GM19193 (cell line): ENCODE measurements around the gene IFNL3.
"Not testable (repeated sequence)": the region's sequence is repeated elsewhere in the genome, so short reads cannot be mapped to it uniquely, and the experiment has no call there.

ENCODE experiments used
- POLR2A ChIP-seq: IDR thresholded peaks from 4 replicates; pipeline ENCODE4 v1.6.1; 2011; ENCODE audit not compliant: insufficient read depth, insufficient read length; ENCODE audit errors: extremely low read depth

IFNL3 gene

GRCh38 chr19:39244410-39245100 lies at the start of gene IFNL3:
IFNL3 (minus strand) TSS chr19:39245006; CDS start chr19:39244967, 39 bp downstream.
- not testable (repeated sequence) for TF ChIP-seq POLR2A

GRCh38 chr19:39293394-39293793 lies 48.6 kb upstream of the IFNL3 start:
- no peak for TF ChIP-seq POLR2A

GRCh38 chr19:39284032-39284431 lies 39.2 kb upstream of the IFNL3 start:
- no peak for TF ChIP-seq POLR2A

GRCh38 chr19:39282021-39282420 lies 37.2 kb upstream of the IFNL3 start:
- no peak for TF ChIP-seq POLR2A

DNA sequence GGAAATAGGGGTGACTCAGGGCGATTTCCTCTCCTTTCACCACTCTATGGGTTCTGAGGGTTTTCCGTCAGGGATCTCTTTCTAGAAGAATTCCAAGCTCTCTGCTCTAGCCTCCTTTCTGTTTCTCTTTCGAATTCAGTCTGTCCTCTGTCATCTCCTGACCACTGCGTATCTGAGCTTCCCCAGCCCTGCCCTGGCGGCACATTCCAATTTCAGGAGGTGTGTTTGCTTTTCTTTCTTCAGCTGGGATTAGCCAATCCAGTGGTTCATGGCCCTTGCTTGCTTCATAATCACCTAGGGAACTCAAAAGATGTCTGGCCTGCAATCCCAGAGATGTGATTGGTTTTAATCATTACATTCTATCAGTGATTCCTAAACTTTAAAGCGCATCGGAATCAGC lies 32.8 kb upstream of the IFNL3 start:
- no peak for TF ChIP-seq POLR2A

DNA sequence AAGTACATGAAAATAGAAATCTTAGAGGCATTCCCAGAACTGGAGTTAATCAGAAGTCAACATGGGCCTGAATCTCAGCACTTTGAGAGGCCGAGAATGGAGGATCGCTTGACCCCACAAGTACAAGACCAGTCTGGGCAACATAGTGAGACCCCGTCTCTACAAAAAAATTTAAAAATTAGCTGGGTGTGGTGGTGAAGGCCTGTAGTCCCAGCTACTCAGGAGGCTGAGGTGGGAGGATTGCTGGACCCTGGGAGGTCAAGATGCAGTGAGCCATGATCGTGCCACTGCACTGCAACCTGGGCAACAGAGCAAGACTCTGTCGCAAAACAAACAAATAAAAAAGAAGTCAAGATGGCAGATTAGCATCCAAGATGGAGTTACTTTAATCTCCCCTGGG lies 31.9 kb upstream of the IFNL3 start:
- TF ChIP-seq POLR2A = no peak

- TF ChIP-seq POLR2A = no peak
Measured at GRCh38 chr19:39275578-39275977, 30.8 kb upstream of the IFNL3 start.

DNA sequence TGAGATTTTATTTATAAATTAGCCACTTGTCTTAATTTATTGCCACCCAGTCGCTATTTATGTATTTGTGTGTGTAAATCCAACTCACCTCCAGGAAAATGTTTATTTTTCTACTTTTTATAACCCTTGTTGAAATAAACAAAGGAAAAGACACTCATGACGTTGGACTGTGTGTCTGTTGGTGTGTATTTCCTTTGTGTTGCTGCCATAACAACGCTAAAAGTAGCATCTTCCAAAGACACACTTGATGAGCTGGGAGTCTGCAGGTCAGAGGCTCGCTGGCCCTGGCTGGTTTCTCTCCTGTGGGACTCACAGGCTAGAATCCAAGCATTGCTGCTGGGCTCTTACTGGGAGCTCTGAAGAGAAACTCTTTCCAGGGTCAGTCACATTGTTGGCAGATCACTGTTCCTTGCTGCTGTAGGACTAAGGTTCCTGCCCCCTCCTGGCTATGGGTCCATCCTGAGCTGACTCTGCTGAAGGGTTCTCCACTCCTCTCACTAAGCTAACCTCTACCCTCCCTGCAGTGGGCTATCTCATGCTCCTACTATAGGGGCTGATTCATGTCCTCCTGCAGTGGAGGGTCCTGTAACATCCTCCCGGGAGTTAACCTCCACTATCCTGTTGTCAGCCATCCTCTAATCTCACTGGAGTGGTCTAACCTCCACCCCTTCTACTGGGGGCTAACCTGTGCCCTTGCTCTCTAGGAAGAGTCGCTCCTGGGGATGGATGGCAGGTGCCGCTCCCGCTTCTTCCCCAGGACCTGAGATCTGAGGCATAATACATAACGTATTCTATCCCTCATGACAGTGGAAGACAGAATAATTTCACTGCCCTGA lies 25.4 kb upstream of the IFNL3 start:
- TF ChIP-seq POLR2A = no peak

GRCh38 chr19:39268085-39268484 lies 23.3 kb upstream of the IFNL3 start, which contains the start of gene IFNL2:
IFNL2 (plus strand) TSS chr19:39268396; CDS start chr19:39268569, 173 bp downstream.
- not testable (repeated sequence) for TF ChIP-seq POLR2A

DNA sequence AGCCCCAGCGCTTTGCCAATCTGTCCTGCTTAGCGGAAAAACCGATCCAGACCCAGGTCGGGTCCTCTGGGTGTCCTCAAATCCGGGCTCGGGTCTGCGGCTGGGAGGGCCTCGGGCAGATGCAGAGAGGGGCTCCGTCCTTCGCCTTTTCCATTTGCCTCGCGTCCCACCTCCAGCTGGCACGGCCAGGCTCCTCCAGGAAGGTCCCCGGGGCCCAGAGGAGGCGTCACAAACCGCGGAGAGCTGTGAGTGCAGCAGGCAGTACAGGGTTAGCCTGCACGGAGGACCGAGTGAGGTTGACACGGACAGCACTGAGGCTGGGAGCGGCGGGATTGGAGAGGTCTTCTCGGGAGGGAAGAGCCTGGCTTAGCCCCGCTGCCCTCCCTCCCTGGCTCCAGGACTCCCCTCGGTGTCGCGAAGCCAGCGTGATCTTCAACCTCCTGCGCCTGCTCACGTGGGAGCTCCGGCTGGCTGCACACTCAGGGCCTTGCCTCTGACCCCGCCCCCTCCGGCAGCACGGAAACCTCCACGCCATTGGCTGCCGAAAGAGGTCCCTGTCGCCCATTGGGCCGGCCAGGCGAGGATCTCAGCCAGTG lies 20.6 kb upstream of the IFNL3 start:
- TF ChIP-seq POLR2A = no peak

DNA sequence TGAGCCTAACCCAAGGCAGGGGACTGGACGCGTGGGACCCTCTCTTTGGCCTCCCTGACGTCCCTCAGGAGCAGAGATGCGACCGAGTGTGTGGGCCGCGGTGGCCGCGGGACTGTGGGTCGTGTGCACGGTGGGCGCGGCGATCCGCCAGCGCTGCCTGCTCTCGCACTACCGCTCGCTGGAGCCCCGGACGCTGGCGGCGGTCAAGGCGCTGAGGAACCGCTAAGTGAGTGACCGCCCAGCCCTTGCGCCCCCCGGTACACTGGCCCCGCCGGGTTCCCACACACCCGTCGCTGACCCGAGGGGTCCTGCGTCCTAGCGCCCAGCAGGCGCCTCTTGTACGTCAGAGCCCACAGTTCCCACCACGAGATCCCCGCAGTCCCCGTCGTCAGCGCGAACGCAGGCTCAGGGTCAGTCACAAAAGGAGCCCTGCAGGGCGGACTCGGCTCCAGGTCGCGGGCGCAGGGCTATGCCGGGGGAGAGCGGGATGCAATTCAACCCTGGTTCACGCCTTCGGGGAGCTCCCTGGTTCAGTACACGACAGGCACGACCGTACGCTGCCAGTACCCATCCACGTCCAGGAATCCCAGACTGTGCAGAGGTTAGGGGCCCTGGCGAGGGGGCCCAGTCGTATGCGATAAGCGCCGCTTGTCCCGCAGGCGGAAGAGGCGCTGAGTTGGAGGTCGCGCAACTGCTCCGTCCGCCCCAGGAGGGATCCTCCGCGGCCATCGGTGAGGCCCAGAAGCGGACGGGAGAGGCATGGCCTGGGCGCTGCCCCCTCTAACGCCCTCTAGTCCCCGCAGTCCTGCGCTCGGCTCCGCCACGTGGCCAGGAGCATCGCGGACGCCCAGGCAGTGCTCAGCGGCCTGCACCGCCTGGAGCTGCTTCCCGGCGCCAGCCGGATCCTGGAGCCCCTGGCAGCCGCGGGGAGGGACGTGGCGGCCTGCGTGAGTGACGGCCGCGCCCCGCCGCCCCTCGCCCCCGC lies 19.8 kb upstream of the IFNL3 start:
- TF ChIP-seq POLR2A = no peak

GRCh38 chr19:39263912-39264305 lies 19.1 kb upstream of the IFNL3 start:
- TF ChIP-seq POLR2A = no peak

DNA sequence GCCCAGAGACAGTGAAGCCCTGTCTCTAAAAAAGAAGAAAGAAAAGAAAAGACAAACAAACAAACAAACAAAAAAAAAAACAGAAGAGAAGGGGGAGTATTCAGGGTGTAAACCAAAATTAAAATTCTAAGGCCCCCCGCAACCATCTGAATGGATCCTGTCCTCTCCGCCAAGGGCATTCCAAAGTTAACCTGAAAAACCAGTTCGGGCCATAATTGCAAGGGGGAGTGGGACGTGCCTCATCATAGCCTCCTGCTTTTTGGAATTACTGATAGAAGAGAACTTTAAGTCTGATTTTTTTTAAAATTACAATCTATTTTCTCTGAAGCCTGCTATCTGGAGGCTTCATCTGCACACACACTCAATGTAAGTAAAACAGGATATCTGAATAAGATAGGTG lies 17.7 kb upstream of the IFNL3 start:
- no peak for TF ChIP-seq POLR2A

DNA sequence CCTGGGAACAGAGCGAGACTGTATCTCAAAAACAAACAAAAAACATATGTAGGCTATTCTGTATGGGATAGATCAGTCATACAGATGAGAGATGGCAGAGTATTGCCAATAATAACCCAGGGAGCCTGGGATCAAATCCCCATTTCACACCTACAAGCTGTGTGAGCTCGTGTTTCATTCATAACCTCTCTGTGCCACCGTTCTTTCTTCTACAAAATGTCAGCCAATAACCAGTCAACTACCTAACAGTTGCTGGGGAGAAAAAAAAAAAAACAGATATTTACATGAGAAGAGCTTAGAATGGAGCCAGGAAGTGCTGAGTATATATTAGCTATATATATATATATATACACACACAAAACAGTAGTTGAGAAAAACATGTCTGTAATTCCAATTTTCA lies 16.9 kb upstream of the IFNL3 start:
- TF ChIP-seq POLR2A = no peak
